PC-9 (cell line): Measurements from ENCODE around the gene CD68.

ENCODE experiments used
- EZH2 ChIP-seq: fragments of 200-600 bp; sonication (generic); IDR thresholded peaks from 2 replicates; pipeline ENCODE4 v1.8.0; 2017; ENCODE audit warnings: antibody characterized with exemption, low read depth
- TF ChIP-seq, protein P1 (sequence below): fragments of 200-600 bp; sonication (generic); conservative IDR thresholded peaks from 2 replicates; pipeline ENCODE4 v1.6.1; 2017; ENCODE audit warnings: mixed run types, antibody characterized with exemption, mild to moderate bottlenecking, moderate library complexity

DNA sequence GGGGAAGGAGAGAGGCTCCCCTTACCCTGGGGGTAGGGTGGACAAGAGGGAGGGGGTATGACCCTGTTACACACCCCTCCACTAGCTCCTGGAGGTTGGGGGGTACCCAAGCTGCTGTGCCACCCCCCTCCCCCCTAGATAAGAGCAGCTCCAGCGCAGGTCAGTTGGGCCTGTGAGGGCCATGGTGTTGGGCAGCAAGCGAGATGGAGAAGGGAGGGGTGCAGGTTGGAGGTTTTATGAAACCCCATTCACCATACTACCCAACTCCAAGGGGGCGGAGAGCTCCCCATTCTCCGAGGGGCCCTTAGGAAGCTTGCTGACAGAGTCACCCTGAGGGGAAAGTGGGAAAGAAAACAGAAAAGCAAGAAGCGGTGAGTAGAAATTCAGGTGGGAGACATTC, 12.2 kb downstream of the CD68 start:
- TF ChIP-seq, protein P1, sequence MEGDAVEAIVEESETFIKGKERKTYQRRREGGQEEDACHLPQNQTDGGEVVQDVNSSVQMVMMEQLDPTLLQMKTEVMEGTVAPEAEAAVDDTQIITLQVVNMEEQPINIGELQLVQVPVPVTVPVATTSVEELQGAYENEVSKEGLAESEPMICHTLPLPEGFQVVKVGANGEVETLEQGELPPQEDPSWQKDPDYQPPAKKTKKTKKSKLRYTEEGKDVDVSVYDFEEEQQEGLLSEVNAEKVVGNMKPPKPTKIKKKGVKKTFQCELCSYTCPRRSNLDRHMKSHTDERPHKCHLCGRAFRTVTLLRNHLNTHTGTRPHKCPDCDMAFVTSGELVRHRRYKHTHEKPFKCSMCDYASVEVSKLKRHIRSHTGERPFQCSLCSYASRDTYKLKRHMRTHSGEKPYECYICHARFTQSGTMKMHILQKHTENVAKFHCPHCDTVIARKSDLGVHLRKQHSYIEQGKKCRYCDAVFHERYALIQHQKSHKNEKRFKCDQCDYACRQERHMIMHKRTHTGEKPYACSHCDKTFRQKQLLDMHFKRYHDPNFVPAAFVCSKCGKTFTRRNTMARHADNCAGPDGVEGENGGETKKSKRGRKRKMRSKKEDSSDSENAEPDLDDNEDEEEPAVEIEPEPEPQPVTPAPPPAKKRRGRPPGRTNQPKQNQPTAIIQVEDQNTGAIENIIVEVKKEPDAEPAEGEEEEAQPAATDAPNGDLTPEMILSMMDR: no peak
- no peak for TF ChIP-seq EZH2
